Adrenal gland (tissue), 12 donors: ENCODE results near the gene CDK2AP2. TPM values are rescaled to one million over a fixed set of nuclear protein-coding genes. Genes with fewer than 3 reads are reported as not detected.

Experiments used
- DNase-seq, 7 donors: peaks; one replicate each; pipeline ENCODE4 v3.0.0-alpha.2; 2019 to 2020
- H3K27ac ChIP-seq, 5 donors: fragments of 200-600 bp; sonication (generic) in 4 of 5; 1 replicate in 3 of 5; 2 replicates in 2 of 5; pipeline versions ENCODE4 v1.5.1 to v1.8.0; 2016 to 2020; ENCODE audit warnings: mild to moderate bottlenecking in 1 of 5
- H3K27me3 ChIP-seq: fragments of 200-600 bp; 2 replicates; pipeline ENCODE4 v1.8.0; 2021
- H3K36me3 ChIP-seq, 2 donors: fragments of 200-600 bp; replicated peaks in 1 of 2; 1 replicate in 1 of 2; 2 replicates in 1 of 2; pipeline versions ENCODE4 v1.5.1 to v1.8.0; 2018 to 2022
- H3K4me1 ChIP-seq, 2 donors: fragments of 200-600 bp; replicated peaks in 1 of 2; 1 replicate in 1 of 2; 2 replicates in 1 of 2; pipeline versions ENCODE4 v1.5.1 to v1.8.0; 2018 to 2021
- H3K4me3 ChIP-seq, 4 donors: fragments of 200-600 bp; sonication (generic) in 3 of 4; one replicate each; pipeline ENCODE4 v1.5.1; 2016 to 2018
- H3K9me3 ChIP-seq, 3 donors: fragments of 200-600 bp; sonication (generic) in 1 of 3; replicated peaks in 1 of 3; 1 replicate in 2 of 3; 2 replicates in 1 of 3; pipeline versions ENCODE4 v1.5.1 to v1.8.0; 2016 to 2021
- POLR2A ChIP-seq, 2 donors: fragments of 450-650 bp; IDR thresholded peaks; one replicate each; pipeline ENCODE4 v1.6.1; 2017; ENCODE audit warnings: antibody characterized with exemption in 2 of 2, mild to moderate bottlenecking in 2 of 2, moderate library complexity in 1 of 2
- WGBS, 4 donors: extraction: QIAGEN DNeasy Blood & Tissue Kit in 2 of 4; methylation state at CpG; one replicate each; pipeline versions ENCODE4 v1.1.5 to v1.1.7; 2013 to 2017; 5-methylcytosine and 5-hydroxymethylcytosine counted together
- intact Hi-C, 2 donors: fragments of 100-400 bp; cut with DNase I; formaldehyde crosslinking; loops; one replicate each; pipeline versions ENCODE4 v1.14.1 to v1.15.0; 2022 to 2023
- polyA plus RNA-seq, 3 donors: library from polyadenylated mRNA; stranded (reverse); fragments of 200-250 nt in 2 of 3; fragments of 350-450 nt in 1 of 3; fragmentation: Illumina TruSeq in 1 of 3; extraction: RNeasy Lipid Tissue Mini Kit (QIAGEN cat#74804) in 1 of 3; gene quantifications; one replicate each; pipeline ENCODE4 v1.2.3, GENCODE V29; 2013 to 2014
- total RNA-seq, 9 donors: library from RNA; depleted of rRNA in 4 of 9; stranded (reverse); fragments of >200 nt in 4 of 9; fragments of 120-200 nt in 1 of 9; fragmentation: NEBNext Ultra II Directional in 1 of 9; extraction: Animal tissue kit (Norgen Biotek cat#: 25700) in 1 of 9; gene quantifications; one replicate each; pipeline versions ENCODE4 v1.1.0 to v1.2.4, GENCODE V29; 2013 to 2023
- TF ChIP-seq, protein P1 (sequence below), 6 experiments: fragments of 450-650 bp in 4 of 6; fragments of 200-600 bp in 2 of 6; sonication (generic) in 1 of 6; IDR thresholded peaks; 1 replicate in 5 of 6; 2 replicates in 1 of 6; pipeline versions ENCODE4 v1.5.1 to v1.8.0; 2016 to 2021; ENCODE audit warnings: antibody characterized with exemption in 6 of 6, mild to moderate bottlenecking in 2 of 6, moderate library complexity in 1 of 6
- donor health status: healthy with polysubstance abuse.
- donor health status: Bipolar disorder and iron deficiency.
- donor health status: DM: yes; HTN: yes; CAD: no.
- donor health status: DM: no; HTN: no; CAD: no.
- donor health status: DM: no; HTN: no; CAD: no.
- donor health status: DM: yes; HTN: yes; CAD: no.

Gene CDK2AP2
- total and polyA plus RNA-seq, 12 donors, result 34.0 to 218 (median 58.8) TPM

DNA sequence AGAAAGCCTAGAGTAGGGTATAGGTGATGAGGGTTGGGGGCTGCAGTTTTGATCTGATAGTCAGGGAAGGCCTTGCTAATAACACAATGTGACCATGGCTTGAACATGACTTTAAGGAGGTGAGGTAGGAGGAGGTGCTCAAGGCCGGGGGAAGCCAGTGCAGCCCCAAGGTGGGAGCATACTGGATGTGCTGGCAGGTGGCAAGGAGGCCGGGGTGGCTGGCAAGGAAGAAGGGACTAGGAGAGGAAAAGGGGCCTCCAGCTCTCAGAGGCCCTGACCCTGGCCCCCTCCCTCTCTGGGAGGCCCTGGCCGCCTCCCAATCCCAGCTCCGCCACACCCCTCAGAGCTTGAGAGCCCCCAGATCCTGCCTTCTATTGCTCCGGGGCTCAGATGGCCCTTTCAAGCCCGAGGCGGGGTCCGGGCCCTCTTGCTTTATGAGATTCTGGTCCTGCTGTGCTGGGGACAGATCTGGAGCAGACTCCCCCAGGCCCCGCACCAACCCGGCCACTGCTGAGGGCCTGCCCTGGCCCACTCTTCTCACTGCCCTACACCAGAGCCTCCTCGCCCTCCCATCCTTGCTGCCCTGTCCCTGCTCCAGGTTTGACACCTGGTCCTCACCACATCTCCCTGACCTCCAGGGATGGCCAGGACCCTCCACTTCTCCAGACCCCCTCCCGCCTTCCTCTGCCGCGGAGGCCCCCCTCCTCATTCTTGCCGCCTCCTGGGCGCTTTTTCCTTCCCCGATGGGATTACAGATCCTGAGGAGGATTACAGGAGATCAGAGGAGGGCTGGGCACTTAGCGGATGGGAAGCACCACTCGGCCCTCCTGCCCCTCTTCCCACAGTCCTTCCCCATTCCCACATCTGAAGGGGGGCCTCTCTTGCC, 4.6 kb downstream of the CDK2AP2 start:
- H3K4me1 ChIP-seq, result peaks cover 27 to 38% of the 10 kb centered on the region in 2 donors
- TF ChIP-seq, protein P1, sequence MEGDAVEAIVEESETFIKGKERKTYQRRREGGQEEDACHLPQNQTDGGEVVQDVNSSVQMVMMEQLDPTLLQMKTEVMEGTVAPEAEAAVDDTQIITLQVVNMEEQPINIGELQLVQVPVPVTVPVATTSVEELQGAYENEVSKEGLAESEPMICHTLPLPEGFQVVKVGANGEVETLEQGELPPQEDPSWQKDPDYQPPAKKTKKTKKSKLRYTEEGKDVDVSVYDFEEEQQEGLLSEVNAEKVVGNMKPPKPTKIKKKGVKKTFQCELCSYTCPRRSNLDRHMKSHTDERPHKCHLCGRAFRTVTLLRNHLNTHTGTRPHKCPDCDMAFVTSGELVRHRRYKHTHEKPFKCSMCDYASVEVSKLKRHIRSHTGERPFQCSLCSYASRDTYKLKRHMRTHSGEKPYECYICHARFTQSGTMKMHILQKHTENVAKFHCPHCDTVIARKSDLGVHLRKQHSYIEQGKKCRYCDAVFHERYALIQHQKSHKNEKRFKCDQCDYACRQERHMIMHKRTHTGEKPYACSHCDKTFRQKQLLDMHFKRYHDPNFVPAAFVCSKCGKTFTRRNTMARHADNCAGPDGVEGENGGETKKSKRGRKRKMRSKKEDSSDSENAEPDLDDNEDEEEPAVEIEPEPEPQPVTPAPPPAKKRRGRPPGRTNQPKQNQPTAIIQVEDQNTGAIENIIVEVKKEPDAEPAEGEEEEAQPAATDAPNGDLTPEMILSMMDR (IDR thresholded peaks at IDR 0.05), result no peak
- no peak for TF ChIP-seq POLR2A (IDR thresholded peaks at IDR 0.05)
- WGBS, 4 donors, result 72 to 81% (median 79%) methylated on average over 11 to 19 of the region's 19 CpGs
- H3K4me3 ChIP-seq, result peak overlapping the region in 1 of 4 donors; percentile 83
- H3K27ac ChIP-seq, result no peak overlapping the region
- peak in 1 of 7 donors; percentile 16 for DNase-seq
- no peaks in the 10 kb centered on the region for H3K9me3 ChIP-seq
- no peaks in the 10 kb centered on the region for H3K27me3 ChIP-seq
- intact Hi-C loops, result loop anchor here in 1 of 2 donors (5.0 kb wide), 1 partner anchor 106 kb away; no protein-coding TSS in a partner anchor
- peaks cover 0 to 4% of the 10 kb centered on the region in 2 donors for H3K36me3 ChIP-seq

DNA sequence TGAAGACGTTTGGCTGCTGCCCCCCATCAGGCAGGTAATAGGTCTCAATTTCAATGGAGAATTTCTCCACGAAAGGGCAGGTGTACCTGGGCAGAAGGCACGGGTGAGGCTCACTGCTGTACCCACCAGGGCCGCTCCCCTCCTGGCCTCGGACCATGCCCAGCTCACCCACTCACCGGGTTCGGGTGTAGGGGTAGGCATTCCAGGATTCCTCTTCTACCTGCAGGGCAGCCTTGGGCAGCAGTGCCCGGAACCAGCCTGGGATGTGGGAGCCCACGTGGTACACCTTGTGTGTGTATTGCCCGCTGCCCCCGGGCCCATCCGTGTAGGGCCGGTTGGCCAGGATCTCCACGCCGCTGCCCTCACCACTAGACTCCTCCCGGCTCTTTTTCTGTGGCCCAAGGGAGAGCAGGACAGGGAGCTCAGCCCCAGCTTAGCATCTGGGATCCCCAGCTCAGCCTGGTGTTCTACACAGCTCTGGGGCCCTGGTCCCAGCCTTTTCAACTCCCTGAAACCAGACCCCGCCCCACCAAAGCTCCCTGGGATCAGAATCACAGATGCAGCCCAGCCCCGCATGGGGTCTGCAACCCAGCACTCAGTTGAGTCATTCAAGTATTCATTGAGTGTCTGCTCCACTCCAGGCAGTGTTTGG, 5.5 kb downstream of the CDK2AP2 start:
- peak in 1 of 7 donors; percentile 6 for DNase-seq
- H3K27ac ChIP-seq, result no peak overlapping the region
- no peaks in the 10 kb centered on the region for H3K27me3 ChIP-seq
- intact Hi-C loops, result loop anchor here in 1 of 2 donors (5.0 kb wide), 1 partner anchor 105 kb away; no protein-coding TSS in a partner anchor
- no peaks in the 10 kb centered on the region for H3K9me3 ChIP-seq
- WGBS, 4 donors, result 94 to 98% (median 95%) methylated on average over 12 to 18 of the region's 18 CpGs
- TF ChIP-seq, protein P1 (IDR thresholded peaks at IDR 0.05), result no peak
- TF ChIP-seq POLR2A (IDR thresholded peaks at IDR 0.05), result no peak
- H3K4me3 ChIP-seq, result no peak overlapping the region
- peaks cover 22 to 36% of the 10 kb centered on the region in 2 donors for H3K4me1 ChIP-seq
- H3K36me3 ChIP-seq, result peaks cover 0 to 9% of the 10 kb centered on the region in 2 donors

DNA sequence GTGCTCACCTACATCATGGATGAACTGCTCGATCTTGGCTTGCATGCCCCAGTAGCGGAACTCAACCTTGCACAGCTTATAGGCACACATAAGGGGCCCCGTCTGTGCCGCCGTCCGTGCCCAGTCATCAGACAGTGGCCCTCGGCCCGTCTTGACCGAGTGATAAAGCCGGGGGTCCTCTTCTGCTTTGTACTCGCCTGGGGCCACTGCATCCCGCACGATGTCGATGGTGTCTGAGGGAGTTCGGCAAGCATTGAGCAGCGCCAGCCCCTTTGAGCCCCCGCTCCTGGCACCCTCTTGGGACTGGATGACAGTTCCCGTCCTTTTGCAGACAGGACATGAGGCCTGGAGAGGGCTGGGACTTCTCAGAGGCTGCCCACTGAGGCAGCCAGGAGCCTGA, 6.1 kb downstream of the CDK2AP2 start:
- Histone ChIP-seq H3K4me1 (peaks cover 16 to 30% of the 10 kb centered on the region in 2 donors), H3K27me3 (no peaks in the 10 kb centered on the region), H3K4me3 (no peak overlapping the region), H3K27ac (no peak overlapping the region), H3K36me3 (peaks cover 0 to 9% of the 10 kb centered on the region in 2 donors), H3K9me3 (no peaks in the 10 kb centered on the region)
- intact Hi-C loops, result loop anchor here in 1 of 2 donors (5.0 kb wide), 1 partner anchor 105 kb away; no protein-coding TSS in a partner anchor
- TF ChIP-seq POLR2A (IDR thresholded peaks at IDR 0.05), result no peak
- TF ChIP-seq, protein P1 (IDR thresholded peaks at IDR 0.05), result no peak
- DNase-seq, result peak in 1 of 7 donors; percentile 11
- 95 to 98% (median 97%) methylated on average over 14 to 18 of the region's 18 CpGs for WGBS, 4 donors
